LoVo (cell line): ENCODE results near the gene ZNF367.
"Not testable (repeated sequence)": the region's sequence is repeated elsewhere in the genome, so short reads cannot be mapped to it uniquely, and the experiment has no call there.

Experiments
- DNase-seq: peaks from one replicate; pipeline ENCODE4 v3.0.0-alpha.2; 2016; ENCODE audit warnings: low spot score

Gene ZNF367

GRCh38 chr9:96360976-96361375 lies 57.2 kb downstream of the ZNF367 start:
- DNase-seq, result no peak

DNA sequence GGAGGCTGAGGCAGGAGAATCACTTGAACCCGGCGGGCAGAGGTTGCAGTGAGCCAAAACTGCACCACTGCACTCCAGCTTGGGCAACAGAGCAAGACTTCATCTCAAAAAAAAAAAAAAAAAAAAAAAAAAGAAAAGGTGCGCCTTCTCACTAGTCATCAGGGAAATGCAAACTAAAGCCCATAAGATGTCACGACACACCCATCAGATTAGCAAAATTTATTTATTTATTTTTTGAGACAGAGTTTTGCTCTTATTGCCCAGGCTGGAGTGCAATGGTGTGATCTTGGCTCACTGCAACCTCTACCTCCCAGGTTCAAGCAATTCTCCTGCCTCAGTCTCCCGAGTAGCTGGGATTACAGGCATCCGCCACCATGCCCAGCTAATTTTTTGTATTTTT lies 57.6 kb downstream of the ZNF367 start:
- DNase-seq, result not testable (repeated sequence)

GRCh38 chr9:96350866-96351265 lies 67.3 kb downstream of the ZNF367 start:
- no peak for DNase-seq

DNA sequence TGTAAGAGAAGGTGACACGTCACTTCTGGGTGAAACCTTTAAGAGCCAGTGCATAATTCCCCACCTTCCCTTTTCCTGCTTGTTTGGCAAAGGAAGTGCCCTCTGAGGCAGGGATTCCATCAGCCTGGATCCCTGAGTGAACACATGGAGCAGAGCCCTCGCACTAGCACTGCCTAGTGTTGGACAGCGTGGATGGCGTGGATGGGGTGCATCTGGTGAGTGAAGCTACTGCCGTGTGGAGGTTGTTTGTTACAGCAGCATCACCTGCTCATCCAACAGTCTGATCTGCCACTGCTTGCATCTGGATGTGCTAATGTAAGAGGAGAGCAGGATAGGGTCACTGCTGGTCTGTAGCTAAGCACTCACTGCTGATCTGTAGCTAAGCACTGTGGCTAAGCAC lies 69.9 kb downstream of the ZNF367 start:
- DNase-seq, result no peak

GRCh38 chr9:96345551-96345950 lies 72.6 kb downstream of the ZNF367 start:
- DNase-seq, result no peak

GRCh38 chr9:96344458-96345180 lies 73.6 kb downstream of the ZNF367 start:
- peak; percentile 75 for DNase-seq

DNA sequence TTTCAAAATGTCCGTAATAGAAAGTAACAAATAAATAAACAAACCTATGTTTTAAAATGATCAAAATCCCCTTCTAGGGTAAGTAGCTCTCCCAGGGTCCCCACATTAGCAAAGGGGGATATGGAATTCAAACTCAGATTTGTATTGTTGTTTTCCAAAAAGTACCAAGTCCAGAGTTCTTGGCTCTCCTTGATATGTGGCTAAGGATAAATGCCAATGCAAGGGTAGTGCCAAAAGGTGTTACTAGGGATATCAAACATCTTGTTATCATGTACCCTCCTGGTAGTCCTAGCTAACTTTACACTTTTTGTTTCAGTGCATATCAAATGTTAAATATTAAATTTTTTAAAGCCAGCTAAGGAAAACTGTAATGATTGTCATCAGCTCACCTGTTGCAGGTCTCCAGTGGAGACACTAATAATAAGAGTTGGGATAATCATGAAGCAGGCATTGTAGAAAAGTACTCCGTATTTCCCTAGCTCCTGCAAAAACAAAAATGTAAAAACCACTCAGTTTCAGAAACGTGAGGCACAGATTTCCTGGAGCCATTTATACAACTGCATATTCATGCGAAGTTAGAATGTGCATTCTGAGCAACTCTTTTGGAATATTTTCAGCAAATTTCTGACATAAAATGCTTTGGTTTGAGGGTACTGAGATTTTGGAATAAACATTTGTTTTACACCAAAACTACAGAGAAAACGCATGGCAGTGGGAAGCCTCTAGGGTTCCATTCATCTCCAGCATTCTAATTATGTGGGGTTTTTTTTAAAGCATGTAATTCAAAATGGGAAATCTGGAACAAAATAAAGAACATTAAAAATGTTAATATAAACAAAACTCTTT lies 74.4 kb downstream of the ZNF367 start:
- no peak for DNase-seq

- no peak for DNase-seq
Observed at GRCh38 chr9:96342571-96343245, 75.5 kb downstream of the ZNF367 start.

GRCh38 chr9:96340707-96341106 lies 77.5 kb downstream of the ZNF367 start:
- no peak for DNase-seq

GRCh38 chr9:96338299-96338698 lies 79.9 kb downstream of the ZNF367 start:
- DNase-seq, result no peak
